ENCODE data around the gene NECTIN3.

GRCh38 chr3:111069974-111070771, 1.4 kb upstream of the NECTIN3 start:
- TF ChIP-seq EZH2 (IDR thresholded peaks at IDR 0.05) (no peak), POLR2AphosphoS5 (IDR thresholded peaks at IDR 0.05; ENCODE audit: borderline replicate concordance, low read depth, low read length) (no peak)
